ENCODE results near the gene AOAH.

Gene AOAH

DNA sequence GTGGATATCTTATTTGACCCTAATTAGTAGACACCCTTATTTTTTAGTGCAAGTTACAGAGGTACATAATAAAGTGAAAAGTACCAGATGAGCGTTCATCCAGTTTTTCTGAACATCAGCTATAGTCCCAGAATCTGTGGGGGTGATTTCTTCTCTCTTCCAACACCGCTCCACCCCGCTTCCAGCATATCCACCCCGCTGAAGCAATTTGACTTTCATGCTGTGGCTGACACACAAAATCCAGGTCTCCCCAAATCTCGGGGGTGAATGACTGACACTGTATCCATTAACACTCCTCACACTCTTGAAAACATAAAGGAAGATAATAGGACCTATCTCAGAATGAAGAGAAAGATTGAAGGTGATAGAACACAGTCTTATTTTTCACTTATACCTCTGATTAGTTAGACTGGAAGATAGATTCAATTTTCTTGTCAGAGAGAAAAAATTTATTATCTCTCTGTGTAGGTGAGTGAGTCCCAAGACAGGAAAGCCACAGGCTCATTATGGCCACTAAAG, 191.3 kb downstream of the AOAH start:
- DNase-seq (ENCODE audit: low read depth) = no peak
- no peak overlapping the region for H3K4me3 ChIP-seq (ENCODE audit: low read depth, low read length)
- TF ChIP-seq, protein P1, sequence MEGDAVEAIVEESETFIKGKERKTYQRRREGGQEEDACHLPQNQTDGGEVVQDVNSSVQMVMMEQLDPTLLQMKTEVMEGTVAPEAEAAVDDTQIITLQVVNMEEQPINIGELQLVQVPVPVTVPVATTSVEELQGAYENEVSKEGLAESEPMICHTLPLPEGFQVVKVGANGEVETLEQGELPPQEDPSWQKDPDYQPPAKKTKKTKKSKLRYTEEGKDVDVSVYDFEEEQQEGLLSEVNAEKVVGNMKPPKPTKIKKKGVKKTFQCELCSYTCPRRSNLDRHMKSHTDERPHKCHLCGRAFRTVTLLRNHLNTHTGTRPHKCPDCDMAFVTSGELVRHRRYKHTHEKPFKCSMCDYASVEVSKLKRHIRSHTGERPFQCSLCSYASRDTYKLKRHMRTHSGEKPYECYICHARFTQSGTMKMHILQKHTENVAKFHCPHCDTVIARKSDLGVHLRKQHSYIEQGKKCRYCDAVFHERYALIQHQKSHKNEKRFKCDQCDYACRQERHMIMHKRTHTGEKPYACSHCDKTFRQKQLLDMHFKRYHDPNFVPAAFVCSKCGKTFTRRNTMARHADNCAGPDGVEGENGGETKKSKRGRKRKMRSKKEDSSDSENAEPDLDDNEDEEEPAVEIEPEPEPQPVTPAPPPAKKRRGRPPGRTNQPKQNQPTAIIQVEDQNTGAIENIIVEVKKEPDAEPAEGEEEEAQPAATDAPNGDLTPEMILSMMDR (IDR thresholded peaks at IDR 0.05; ENCODE audit: control insufficient read depth, extremely low read depth, insufficient read depth) = no peak

DNA sequence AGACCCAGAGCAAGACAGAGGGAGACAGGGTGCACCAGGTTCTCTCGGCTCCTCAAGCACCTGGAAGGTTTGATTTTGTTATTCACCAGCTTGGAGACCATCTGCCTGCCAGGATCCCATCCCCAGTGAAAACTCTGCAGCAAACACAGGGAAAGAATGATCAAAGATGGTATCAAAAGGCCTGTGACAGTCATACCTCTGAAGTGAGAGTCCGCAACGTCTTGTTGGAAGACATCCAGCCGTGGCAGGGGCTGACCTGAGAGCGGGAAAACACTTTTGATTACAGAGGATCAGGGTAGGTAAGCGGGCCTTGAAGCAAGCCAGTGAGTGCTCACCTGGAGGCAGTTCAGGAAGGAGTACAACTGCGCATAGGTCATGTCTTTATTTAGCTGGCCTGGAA, 192.3 kb downstream of the AOAH start:
- H3K4me3 ChIP-seq (ENCODE audit: low read depth, low read length) = no peak overlapping the region
- TF ChIP-seq, protein P1 (IDR thresholded peaks at IDR 0.05; ENCODE audit: control insufficient read depth, extremely low read depth, insufficient read depth) = no peak
- no peak for DNase-seq (ENCODE audit: low read depth)

GRCh38 chr7:36530456-36530855, 193.8 kb downstream of the AOAH start:
- DNase-seq (ENCODE audit: low read depth) = no peak
- TF ChIP-seq, protein P1 (IDR thresholded peaks at IDR 0.05; ENCODE audit: control insufficient read depth, extremely low read depth, insufficient read depth) = no peak
- no peak overlapping the region for H3K4me3 ChIP-seq (ENCODE audit: low read depth, low read length)

DNA sequence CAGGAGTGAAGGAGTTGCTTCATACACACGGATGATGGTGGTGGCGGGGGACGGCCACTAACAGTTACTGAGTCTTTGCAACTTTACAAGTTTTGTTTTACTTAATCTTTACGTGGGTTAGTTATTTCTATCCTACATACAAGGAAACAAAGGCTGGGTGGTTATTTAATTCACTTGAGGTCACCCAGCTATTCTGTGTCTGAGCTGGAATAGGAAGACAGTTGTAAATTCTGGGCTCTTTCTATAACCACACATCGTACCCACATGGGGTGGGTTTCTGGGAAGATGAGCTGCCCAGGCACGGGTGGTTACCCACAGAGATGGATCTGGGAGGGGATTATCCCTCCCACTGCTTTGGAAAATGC, 196.8 kb downstream of the AOAH start:
- no peak for DNase-seq (ENCODE audit: low read depth)
- H3K4me3 ChIP-seq (ENCODE audit: low read depth, low read length) = no peak overlapping the region
- TF ChIP-seq, protein P1 (IDR thresholded peaks at IDR 0.05; ENCODE audit: control insufficient read depth, extremely low read depth, insufficient read depth) = no peak

DNA sequence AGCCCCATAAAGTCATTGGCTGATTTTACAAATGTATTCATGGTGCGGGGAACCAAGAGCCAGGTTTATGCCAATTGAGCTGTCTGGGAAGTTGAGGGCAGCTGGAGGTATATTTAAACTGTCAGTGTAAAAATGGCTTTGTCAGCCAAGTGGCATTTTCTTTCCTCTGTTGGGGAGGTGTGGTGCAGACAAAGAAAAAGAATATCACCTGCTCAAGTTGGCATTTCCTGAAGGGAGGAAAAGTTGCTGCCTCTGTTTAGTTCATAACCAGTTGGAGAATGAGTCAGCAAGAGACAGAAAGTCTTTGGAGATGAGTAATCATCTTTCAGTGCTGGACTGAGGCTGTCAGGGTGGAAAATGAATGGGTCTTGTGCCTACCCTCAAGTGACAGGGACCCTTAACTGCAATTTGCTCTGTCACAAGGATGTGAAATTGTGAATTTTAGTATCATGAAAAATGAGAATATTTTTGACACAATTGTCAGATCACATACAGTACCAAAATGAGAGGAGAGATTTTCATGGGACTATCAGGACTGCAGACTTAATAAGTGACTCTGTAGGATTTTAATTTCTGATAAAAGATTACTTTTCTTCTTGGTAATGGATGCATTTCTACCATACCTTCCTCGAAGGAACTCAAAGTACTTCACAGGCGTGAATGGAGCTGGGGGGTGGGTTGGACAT, 197.3 kb downstream of the AOAH start:
- TF ChIP-seq, protein P1 (IDR thresholded peaks at IDR 0.05; ENCODE audit: control insufficient read depth, extremely low read depth, insufficient read depth) = no peak
- no peak for DNase-seq (ENCODE audit: low read depth)

GRCh38 chr7:36523371-36524101, 200.8 kb downstream of the AOAH start:
- H3K4me3 ChIP-seq (ENCODE audit: low read depth, low read length) = no peak overlapping the region
- TF ChIP-seq, protein P1 (IDR thresholded peaks at IDR 0.05; ENCODE audit: control insufficient read depth, extremely low read depth, insufficient read depth) = no peak
- DNase-seq (ENCODE audit: low read depth) = no peak

More for the DNA sequence above, 197.3 kb downstream of the AOAH start:
- no peak overlapping the region for H3K4me3 ChIP-seq (ENCODE audit: low read depth, low read length)
